Measurements from ENCODE around the gene LIPT1. TPM values are rescaled to one million over a fixed set of nuclear protein-coding genes. Genes with fewer than 3 reads are reported as not detected.
"Not testable (repeated sequence)": the region's sequence is repeated elsewhere in the genome, so short reads cannot be mapped to it uniquely, and the experiment has no call there.

The LIPT1 gene
- total RNA-seq (2014; rRNA removed; shearing (Covaris generic)), result 6.6 and 7.8 TPM in 2 replicates
- 10.5 and 13.7 TPM in 2 replicates for polyA plus RNA-seq (2015; cell fraction: cytosol; rRNA removed)
- 20.9 and 21.1 TPM in 2 replicates for polyA plus RNA-seq (2015; cell fraction: nucleus; rRNA removed)

DNA sequence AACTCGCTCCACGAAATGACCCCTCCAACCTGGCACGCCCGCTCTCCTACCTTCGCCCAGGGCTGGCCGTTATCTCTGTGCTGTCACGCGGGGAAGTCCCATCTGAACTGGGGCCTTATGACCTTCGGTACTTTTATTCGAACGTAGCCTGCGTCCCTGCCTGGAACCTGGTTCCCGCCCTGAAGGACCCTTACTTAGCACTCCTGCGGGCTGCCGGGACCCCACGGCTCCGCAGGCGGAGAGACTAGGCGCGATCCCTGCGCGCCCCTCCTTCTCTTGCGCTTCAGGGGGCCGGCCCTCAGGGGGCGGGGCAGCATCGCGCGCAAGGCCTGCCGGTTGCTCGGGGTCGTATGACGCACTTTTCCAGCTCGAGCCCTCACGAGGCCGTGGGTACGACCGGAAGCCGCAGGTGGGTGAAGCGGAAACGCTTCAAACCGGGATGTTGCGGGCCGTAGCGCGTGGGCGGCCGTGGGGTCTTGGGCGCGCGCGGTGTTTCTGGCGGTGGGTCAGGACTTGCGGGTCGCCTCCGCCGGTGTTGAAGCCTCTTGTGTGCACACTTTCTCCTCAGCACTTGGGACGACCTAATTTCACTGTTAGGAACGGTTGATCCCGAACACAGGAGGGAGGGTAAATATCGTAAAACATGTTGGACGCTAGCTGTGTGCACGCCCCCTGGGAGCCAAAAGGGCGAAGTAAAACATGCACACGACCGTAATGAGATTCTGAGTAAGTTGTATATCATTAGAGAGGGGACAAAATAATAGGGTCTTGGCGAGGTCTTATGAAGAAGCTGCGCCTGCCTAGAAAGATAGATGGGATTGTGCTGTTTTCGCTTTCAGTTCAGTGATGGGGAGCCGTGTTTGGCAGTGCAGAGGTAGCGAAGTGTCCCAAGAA, at the start of gene LIPT1, which contains the start of gene TSGA10:
LIPT1 (plus strand) TSS at position 325 of the 894 bp plus-strand sequence. CDS start 6,991 bp downstream, outside the sequence.
TSGA10 (minus strand) TSS at position 300 of the 894 bp plus-strand sequence. CDS start 45,503 bp downstream, outside the sequence.
- DNase-seq (ENCODE audit: low read depth), result peak; percentile 91

DNA sequence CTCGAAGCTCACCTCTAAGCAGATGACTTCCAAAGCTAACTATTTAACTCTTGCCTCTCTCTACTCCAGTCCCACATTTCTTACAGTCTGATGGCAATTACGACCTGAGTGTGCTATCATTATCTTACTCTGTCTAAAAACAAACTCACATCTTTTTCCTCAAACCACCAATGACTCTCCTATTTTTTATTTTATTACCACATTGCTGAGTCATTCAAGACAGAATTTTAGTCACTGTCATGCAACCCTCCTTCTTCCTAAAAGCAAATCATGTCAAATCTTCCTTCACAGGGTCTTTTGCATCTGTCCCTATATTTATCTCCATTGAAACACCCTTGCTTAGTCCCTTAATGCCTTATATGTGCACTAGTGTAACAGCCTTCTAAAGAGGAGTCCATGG, 47.9 kb upstream of the LIPT1 start:
- DNase-seq (ENCODE audit: low read depth), result peak; percentile 52

DNA sequence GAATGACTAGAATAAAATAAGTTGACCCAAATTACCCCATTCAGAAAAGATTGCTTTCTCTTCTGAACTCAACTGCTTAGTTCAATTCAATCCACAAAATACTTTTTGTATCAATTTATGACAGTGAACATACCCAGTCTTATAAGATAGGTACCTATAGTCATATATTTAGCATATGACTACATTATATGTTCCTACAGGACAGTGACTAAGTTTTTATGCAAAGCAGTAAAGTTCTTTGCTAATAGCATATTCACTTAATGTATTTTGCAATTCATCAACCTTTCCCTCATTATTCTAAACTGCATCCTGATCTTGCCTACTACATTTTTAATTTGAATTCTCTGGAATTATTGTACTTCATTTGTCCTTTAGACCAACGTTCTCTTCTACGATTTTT, 43.5 kb upstream of the LIPT1 start:
- DNase-seq (ENCODE audit: low read depth), result no peak

DNA sequence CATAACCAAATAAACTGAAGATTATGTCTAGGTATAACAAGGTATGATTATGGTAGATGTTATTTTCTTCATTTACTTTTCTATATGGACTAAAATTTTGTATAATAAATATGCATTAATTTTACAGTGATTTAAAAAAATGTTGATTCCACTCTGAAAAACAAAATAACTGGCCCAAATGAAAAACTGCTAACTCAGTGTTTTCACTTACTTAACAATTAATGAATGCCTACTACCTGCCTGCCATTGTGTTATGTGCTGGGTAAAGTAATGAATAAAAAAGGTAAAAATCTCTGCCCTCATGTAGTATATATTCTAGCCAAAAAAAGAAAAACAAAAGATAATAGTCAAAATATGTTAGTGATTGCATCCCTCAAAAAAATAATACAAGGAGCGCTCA, 42.8 kb upstream of the LIPT1 start:
- DNase-seq (ENCODE audit: low read depth), result no peak

DNA sequence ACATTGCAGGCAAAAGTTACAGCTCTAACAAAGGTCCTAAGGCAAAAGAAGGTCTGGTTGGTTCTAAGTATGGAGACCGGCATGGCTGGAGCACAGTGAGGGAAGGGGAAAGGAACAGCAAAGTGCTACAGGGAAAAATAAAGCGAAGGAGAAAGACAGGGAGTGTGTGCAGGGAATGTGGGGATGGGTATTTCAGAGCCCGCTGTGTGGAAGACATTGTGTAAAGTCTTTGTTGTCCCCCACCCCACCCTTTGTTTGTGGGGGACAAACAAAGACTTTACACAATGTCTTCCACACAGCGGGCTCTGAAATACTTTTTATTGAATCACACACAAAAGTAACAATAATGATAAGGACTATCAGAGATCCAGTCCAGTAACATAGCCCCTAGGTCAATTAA, 42.1 kb upstream of the LIPT1 start:
- DNase-seq (ENCODE audit: low read depth), result no peak

DNA sequence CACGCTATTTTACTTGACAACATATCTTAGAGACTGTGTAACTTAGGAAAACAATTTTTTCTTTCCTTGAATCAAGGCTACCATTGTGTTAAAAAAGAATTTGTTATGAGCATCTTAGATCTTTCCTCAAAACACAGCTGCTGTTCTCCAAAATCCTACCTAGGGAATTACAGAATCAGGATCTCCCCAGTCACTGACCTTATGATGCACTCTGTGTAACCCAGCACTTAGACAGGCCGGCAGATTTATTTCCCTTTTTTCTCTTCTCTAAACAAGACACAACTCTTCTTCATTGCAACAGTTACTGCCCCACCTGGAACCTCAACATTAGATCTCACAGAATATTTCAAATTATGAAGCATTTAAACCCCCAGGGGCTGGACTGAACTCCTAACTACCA, 26.8 kb upstream of the LIPT1 start:
- no peak for DNase-seq (ENCODE audit: low read depth)

GRCh38 chr2:99135044-99135556, 19.7 kb upstream of the LIPT1 start:
- not testable (repeated sequence) for DNase-seq (ENCODE audit: low read depth)

DNA sequence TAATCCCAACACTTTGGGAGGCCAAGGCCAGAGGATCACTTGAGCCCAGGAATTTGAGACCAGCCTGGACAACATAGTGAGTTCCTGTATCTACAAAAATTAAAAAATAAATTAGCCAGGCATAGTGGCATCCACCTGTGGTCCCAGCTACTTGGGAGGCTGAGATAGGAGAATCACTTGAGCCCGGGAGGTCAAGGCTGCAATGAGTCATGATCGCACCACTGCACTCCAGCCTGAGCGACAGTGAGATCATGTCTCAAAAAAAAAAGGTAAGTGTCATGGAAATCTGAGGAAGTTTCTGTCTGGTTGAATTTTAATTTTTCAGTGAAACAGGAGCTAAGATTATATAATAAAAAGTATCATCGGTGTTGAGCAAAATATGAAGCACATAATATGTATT, 15.8 kb upstream of the LIPT1 start:
- peak; percentile 5 for DNase-seq (ENCODE audit: low read depth)

DNA sequence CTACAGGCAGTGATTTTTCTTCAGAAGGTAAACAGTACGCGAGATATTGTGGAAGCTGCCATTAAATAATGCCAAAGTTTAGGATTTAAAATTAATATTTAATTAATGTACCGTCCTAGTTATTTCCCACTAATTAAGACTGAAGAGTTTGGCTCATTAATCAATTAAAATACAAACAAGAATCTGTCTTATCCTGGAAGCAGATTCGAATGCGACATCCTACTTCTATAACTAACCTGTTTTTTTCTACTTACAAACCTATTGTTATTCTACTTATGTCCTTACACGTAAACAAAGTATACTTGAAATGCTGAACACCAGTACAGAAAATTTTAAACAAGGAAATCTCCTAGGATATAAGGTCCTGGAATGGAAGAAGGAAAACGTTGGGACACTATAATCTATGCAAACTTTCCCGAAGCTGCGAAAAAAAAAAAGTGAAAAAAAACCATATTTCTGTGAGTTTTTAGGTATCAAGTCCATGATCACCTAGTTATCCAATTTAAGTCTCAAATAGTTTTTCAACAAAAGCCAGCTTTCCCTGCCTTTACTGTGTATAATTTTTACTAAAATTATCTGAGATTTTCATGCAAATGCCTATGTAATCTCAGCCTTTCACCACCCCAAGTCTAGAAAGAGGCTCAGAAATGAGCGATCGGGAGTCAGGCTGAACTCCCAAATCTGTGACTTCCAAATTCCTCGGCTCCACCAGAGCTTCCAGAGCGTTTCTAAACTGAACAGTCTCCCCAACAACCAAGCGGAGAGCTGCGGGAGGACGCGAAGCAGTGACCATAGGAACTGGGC, 14.5 kb upstream of the LIPT1 start:
- no peak for DNase-seq (ENCODE audit: low read depth)

- no peak for DNase-seq (ENCODE audit: low read depth)
Observed at GRCh38 chr2:99140860-99141109, 14.0 kb upstream of the LIPT1 start.

DNA sequence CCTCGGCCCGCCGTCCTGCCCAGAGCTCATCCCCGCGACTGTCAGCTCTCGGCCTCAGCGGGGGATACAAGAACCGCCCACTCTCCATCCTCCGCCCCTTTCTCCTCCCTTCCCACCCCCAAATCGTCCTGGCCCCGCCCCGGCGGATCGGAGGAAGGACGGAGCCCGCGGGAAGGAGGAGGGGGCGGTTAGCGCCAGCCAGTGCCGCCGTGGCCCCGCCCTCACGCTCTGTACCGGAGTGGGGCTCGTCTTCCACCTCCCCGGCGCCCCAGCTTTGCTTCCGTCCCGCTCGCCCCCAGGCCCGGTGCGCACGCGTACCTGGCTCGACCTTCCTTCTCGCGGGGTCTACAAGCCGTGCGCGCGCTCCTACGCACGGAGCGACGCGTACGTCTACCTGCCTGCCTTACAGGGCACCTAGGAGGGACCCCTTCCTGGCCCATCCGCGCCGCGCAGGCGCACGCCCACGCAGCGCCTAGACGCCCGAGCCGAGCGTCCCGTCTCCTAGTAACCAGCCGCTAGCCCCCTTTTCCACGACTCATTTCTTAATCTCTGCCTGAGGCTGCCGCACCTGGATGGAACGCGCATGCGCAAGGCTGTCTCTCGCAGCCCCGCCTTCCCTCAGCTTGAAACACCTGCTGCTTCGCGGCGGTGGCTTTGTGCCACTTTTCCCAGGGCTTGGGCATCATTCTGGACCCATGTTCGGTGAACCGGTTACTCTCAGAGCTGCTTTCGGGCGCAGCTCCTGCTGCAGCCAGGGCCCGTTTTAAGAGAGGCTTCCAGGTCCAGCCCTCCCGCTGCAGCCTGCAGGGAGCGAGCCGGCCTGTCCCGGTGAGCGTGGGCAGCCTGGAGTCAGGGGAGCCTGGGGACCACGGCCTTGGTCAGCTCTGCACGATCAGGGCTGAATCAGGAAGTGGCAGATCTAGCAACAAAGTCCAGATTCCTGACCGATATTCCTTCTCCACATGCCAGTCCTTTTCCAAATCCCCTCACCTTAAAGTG, 13.4 kb upstream of the LIPT1 start, which contains the start of gene C2orf15:
C2orf15 (plus strand) TSS at position 598 of the 999 bp plus-strand sequence. CDS start 8,852 bp downstream, outside the sequence.
- peak; percentile 87 for DNase-seq (ENCODE audit: low read depth)

GRCh38 chr2:99150706-99151105, 4.1 kb upstream of the LIPT1 start:
- no peak for DNase-seq (ENCODE audit: low read depth)

DNA sequence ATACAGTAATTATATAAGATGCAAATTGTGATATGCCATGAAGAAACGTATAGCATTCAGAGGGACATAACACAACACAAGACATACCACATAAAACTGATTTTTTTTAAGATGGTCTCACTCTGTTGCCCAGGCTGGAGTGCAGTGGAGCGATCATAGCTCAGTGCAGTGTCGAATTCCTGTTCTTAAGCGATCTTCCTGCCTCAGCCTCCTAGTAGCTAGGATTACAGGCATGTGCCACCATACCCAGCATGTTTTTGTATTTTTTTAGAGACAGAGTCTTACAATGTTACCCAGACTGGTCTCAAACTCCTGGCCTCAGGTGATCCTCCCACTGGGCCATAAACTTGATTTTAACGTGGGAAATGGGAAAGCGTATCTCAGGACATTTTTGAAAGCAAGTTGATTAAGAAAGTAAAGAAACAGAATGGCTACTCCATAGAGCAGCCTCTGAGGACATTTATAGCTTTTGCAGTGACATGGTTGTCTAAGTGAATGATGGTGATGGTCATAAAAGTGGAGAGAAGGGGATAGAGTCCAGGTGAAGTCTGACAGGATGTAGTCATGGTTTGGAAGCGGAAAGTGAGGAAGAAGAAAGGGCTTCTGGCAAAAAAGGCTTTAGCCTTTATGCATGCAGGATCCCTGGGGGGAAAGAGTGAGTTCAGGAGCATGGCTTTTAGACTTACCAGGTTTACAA, 2.4 kb upstream of the LIPT1 start:
- DNase-seq (ENCODE audit: low read depth), result no peak

DNA sequence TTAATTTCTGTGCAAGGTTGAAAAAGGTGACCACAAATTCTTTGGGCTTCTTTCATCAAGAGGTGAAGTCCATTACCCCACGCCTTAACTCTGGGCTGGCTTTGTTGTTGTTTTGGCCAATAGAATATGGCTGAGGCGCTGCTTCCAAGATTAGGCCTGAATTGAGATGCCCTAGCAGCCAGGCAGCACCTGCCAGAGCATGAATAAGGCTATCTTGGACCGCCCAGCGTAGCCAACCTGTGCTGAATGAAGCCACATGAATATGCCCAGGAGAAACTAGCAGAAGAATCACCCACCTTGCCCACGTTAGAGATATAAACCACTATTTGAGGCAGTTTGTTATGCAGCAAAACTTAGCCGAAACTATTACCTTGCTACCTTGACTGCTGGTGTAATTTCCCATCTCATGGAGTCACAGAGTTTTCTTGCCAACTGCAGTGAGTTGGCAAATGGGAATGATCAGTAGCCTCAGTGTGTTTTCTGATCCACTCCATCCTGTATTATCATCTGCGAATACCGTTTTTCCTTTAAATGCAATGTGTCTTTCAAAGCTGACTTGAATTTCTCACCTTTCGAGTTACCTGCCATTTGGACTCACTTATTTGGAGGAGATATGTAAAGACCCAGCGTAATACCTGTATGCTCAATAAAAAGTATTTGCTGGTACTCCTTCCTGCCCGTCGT, 704 bp upstream of the LIPT1 start:
- DNase-seq (ENCODE audit: low read depth), result no peak

GRCh38 chr2:99156891-99157290, 2.1 kb downstream of the LIPT1 start:
- DNase-seq (ENCODE audit: low read depth), result no peak

DNA sequence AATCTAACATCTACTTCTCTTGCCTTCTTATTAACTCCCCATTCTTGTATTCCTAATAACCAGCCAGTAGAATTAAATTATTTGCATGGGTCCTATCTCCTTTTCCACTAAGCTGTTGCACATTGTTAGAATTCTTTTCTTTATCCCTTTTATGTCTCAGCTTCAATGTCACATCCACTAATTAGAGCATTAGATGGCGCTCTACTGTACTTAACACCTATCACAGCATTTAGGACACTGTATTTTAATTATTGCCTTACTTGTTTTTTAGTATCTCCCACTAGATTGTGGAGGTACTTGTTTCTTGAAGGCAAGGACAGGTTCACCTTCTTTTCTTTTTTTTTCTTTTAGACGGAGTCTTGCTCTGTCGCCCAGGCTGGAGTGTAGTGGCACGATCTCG, 3.8 kb downstream of the LIPT1 start:
- DNase-seq (ENCODE audit: low read depth), result no peak

DNA sequence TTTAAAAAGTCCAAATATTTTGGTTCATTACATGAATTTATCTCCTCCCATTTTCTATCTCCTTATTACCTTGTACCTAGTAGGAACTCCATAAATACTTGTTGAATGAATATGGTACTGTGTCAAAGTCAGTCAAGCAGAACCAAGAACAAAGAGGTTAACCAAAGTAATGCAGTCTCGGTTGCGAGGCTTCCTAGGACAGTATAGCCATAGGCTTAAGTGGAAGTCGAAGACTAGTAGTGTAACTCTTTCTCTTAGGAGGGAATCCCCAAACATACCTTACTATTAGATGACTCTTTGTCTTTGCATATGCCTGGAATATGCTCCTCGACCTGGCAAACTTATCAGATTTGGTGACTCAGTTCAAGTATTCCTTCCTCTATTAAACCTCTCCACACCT, 4.8 kb downstream of the LIPT1 start:
- no peak for DNase-seq (ENCODE audit: low read depth)

DNA sequence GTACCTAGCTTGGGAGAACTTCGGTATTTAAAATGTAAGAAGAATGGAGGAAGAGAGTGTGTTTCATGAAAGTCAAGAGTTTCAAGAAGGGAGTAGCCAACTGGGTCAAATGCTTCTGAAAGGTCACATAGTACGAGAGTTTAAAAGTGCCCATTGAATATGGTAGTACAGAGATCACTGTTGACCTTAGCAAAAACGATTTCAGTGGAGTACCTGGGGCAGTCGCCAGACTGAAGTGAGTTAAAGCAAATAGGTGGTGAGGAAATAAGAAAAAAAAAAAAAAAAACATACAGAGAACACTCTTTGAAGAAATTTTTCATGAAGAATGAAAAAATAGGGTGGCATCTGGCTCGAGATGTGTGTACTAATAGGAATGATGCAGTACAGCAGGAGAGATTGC, 11.5 kb downstream of the LIPT1 start:
- no peak for DNase-seq (ENCODE audit: low read depth)

DNA sequence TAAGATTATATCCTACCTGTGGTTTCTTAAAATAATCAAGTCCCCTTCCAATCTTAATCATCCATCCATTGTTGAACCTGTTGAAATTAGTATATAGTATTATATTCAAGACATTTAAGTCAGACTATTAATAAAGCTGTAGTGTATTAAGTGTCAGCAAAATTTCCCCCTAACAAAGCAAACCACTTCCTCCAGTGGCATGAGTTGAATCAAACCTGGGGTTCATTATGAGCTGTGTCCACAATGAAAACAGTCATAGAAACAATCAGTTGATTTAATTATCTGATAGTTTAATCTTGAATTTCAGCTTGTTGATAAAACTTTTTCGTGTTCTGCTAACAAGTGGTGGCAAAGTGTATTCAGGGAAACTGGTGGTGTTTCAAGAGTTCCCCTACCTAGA, 14.8 kb downstream of the LIPT1 start:
- DNase-seq (ENCODE audit: low read depth), result no peak
